Measurements from ENCODE around the gene SLC17A9.
A peak's percentile ranks its signal among the peaks of the same experiment; 100 is the strongest.

The SLC17A9 gene

DNA sequence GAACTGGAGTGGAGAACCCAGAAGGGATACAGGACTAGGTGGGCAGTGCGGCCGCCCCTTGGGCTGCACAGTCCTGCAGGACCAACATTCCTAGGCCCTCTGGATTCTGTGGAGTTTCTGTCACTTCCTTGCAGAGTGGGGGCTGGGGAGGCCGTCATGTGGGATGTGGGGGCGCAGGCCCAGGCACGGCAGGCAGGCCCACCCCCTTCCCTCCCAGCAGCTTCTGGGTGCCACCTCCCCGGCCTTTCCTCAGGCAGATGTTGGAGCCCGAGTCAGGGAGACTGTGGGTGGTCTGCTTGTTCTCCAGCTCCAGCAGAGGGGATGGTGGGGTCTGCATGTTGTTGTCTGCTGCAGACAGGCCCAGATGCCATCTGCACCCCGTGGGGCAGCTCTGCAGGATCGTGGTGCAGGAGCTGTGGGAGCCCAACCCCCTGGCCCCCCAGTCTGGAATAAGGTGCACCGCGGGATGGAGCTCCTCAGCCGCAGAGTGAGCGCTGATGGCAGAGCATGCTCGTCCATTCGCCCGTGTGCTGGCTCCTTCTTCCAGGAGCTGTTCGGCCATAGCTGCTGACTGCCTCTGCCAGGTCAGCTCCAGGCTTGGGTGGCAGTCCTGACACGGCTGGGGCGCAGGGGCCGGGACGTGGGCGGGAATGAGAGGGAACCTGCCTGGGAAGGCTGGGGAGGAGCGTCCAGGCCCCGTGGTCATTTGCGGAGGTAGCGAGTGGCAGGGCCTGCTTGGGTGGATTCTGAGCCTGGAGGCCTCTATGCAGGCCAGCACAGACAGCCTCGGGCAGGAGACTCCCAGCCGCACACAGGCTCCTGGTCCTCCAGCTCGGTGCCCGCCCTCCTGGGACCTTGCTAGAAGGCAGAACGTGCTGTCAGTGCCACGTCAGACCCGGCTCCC, 18.1 kb downstream of the SLC17A9 start:
- no peak overlapping the region for H3K4me3 ChIP-seq (replicated peaks; ENCODE audit: low read depth, low read length)
- TF ChIP-seq, protein P1, sequence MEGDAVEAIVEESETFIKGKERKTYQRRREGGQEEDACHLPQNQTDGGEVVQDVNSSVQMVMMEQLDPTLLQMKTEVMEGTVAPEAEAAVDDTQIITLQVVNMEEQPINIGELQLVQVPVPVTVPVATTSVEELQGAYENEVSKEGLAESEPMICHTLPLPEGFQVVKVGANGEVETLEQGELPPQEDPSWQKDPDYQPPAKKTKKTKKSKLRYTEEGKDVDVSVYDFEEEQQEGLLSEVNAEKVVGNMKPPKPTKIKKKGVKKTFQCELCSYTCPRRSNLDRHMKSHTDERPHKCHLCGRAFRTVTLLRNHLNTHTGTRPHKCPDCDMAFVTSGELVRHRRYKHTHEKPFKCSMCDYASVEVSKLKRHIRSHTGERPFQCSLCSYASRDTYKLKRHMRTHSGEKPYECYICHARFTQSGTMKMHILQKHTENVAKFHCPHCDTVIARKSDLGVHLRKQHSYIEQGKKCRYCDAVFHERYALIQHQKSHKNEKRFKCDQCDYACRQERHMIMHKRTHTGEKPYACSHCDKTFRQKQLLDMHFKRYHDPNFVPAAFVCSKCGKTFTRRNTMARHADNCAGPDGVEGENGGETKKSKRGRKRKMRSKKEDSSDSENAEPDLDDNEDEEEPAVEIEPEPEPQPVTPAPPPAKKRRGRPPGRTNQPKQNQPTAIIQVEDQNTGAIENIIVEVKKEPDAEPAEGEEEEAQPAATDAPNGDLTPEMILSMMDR (IDR thresholded peaks at IDR 0.05; ENCODE audit: low read length, missing control alignments) = no peak
- DNase-seq (ENCODE audit: low read depth) = no peak

DNA sequence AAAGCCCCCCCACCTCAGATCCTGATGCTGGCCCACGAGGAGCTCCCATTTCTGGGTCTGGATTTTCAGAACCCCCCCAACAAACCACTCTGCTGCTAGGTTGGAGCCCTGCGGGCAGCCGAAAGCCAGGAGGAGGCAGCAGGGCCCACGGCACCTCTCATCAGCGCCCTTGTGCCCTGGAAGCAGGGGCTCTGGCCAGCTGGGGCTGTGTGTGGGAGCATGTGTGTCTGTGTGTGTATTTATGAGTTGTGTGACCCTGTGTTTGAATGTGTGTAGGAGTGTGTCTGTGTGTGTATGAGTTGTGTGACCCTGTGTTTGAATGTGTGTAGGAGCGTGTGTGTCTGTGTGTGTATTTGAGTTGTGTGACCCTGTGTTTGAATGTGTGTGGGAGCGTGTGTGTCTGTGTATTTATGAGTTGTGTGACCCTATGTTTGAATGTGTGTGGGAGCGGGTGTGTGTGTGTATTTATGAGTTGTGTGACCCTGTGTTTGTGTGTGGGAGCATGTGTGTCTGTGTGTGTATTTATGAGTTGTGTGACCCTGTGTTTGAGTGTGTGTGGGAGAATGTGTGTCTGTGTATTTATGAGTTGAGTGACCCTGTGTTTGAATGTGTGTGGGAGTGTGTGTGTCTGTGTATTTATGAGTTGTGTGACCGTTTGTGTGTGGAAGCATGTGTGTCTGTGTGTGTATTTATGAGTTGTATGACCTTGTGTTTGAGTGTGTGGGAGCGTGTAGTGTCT, 18.9 kb downstream of the SLC17A9 start:
- DNase-seq (ENCODE audit: low read depth) = no peak
- no peak overlapping the region for H3K4me3 ChIP-seq (replicated peaks; ENCODE audit: low read depth, low read length)
- TF ChIP-seq, protein P1 (IDR thresholded peaks at IDR 0.05; ENCODE audit: low read length, missing control alignments) = no peak

- DNase-seq (ENCODE audit: low read depth) = peak; percentile 81
- peak overlapping the region; percentile 24 for H3K4me3 ChIP-seq (replicated peaks; ENCODE audit: low read depth, low read length)
- TF ChIP-seq, protein P1 (IDR thresholded peaks at IDR 0.05; ENCODE audit: low read length, missing control alignments) = peak; percentile 87
These were observed 19.7 kb downstream of the SLC17A9 start for GRCh38 chr20:62971950-62972844.

- no peak overlapping the region for H3K4me3 ChIP-seq (replicated peaks; ENCODE audit: low read depth, low read length)
- TF ChIP-seq, protein P1 (IDR thresholded peaks at IDR 0.05; ENCODE audit: low read length, missing control alignments) = no peak
- DNase-seq (ENCODE audit: low read depth) = no peak
These were observed 20.6 kb downstream of the SLC17A9 start for GRCh38 chr20:62972845-62973745.

DNA sequence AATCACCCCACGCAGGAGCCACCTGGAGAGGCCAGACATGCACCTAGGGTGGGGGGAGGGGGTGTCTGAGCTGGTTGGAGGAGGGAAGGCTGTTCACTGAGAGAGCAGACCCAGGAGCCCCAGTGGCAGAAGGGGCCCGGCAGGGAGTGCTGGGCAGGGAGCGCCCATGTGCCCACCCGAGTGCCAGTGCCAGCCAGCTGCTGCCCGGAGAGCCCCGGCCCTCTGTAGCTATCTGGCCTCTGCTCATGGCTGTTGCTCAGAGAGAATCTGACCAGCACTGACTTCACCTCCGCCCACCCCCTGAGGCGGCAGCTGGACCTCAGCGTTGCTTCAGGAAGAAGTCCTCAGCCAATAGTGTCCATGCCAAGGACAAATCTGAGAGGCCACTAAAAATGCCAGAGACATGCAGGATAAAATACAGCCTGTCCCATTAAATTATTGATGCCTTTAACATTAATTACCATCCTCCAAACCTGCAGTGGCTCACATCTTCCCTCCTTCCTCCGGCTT, 22.8 kb downstream of the SLC17A9 start:
- no peak overlapping the region for H3K4me3 ChIP-seq (replicated peaks; ENCODE audit: low read depth, low read length)
- DNase-seq (ENCODE audit: low read depth) = no peak
- TF ChIP-seq, protein P1 (IDR thresholded peaks at IDR 0.05; ENCODE audit: low read length, missing control alignments) = no peak

Measured in fibroblast of pulmonary artery (primary cell).